HepG2 (cell line): Measurements from ENCODE around the gene EIF4E1B. TPM values are rescaled to one million over a fixed set of nuclear protein-coding genes. Genes with fewer than 3 reads are reported as not detected.

Source experiments
- ATAC-seq: fragments of 200-7000 bp; cut with Tn5 transposase; 3 replicates; pipeline ENCODE4 v1.9.1; 2020; ENCODE audit warnings: mild to moderate bottlenecking, moderate library complexity
- BruUV-seq: library from RNA; stranded (reverse); fragments of 400-500 nt; replicated peaks from 2 replicates; lab custom pipeline; 2021; lab: Mats Ljungman, UMichigan
- CTCF ChIA-PET: fragments of 300-600 bp; formaldehyde crosslinking; extraction: SDS; loops from one replicate; lab custom pipeline; 2021; ENCODE audit warnings: low total read pairs, inconsistent platforms, low intra/inter-chr PET ratio; lab: Yijun Ruan, JAX
- POLR2A ChIA-PET: fragments of 350-600 bp; sonication (Branson Sonifier 250); formaldehyde crosslinking; loops from one replicate; lab custom pipeline; 2020; ENCODE audit warnings: antibody characterized with exemption, inconsistent platforms; lab: Yijun Ruan, JAX
- DNase-seq: peaks from one replicate; pipeline ENCODE4 v3.0.0-alpha.2; 2015; ENCODE audit warnings: low spot score
- FAIRE-seq: peaks from 3 replicates; lab custom pipeline; 2011; peaks lifted over from hg19 to GRCh38; lab: Jason Lieb, UNC
- H2AFZ ChIP-seq: one replicate; pipeline ENCODE4 v1.6.1; 2011; ENCODE audit warnings: low read length, inconsistent platforms
- H3K27ac ChIP-seq: fragments of 300-600 bp; 3 replicates; pipeline ENCODE4 v1.8.0; 2011; ENCODE audit warnings: mixed run types, mild to moderate bottlenecking, mixed read lengths, low read length, inconsistent platforms; ENCODE audit not compliant: insufficient read depth; ENCODE audit errors: extremely low read length
- H3K27me3 ChIP-seq, 2 experiments: fragments of 200-600 bp in 1 of 2; 2 replicates in 1 of 2; 3 replicates in 1 of 2; pipeline versions ENCODE4 v1.6.0 to v1.8.0; 2011; ENCODE audit warnings: low read length in 2 of 2, mild to moderate bottlenecking in 2 of 2, moderate library complexity in 2 of 2, inconsistent platforms in 1 of 2; ENCODE audit not compliant: insufficient read depth in 2 of 2, control insufficient read depth in 1 of 2
- H3K36me3 ChIP-seq, 2 experiments: fragments of 200-600 bp in 1 of 2; replicated peaks in 1 of 2; 2 replicates in 1 of 2; 3 replicates in 1 of 2; pipeline versions ENCODE4 v1.5.1 to v1.8.0; 2011; ENCODE audit warnings: low read length in 2 of 2, inconsistent platforms in 1 of 2; ENCODE audit not compliant: insufficient read depth in 2 of 2, control insufficient read depth in 1 of 2
- H3K4me1 ChIP-seq: 2 replicates; pipeline ENCODE4 v1.5.1; 2012; ENCODE audit warnings: low read length, inconsistent platforms; ENCODE audit not compliant: insufficient read depth
- H3K4me2 ChIP-seq: 2 replicates; pipeline ENCODE4 v1.6.0; 2011; ENCODE audit warnings: low read depth, low read length, inconsistent platforms
- H3K4me3 ChIP-seq, 3 experiments: fragments of 200-600 bp in 1 of 3; sonication (generic), shearing (Covaris generic) in 1 of 3; replicated peaks in 1 of 3; 2 replicates each; pipeline ENCODE4 v1.5.1; 2011 to 2016; ENCODE audit warnings: low read length in 3 of 3, inconsistent platforms in 2 of 3, low read depth in 2 of 3, mild to moderate bottlenecking in 2 of 3, control low read depth in 1 of 3, mixed read lengths in 1 of 3; ENCODE audit not compliant: insufficient read depth in 1 of 3
- H3K79me2 ChIP-seq: one replicate; pipeline ENCODE4 v1.6.1; 2011; ENCODE audit warnings: low read length, inconsistent platforms; ENCODE audit not compliant: insufficient read depth
- H3K9ac ChIP-seq: 2 replicates; pipeline ENCODE4 v1.6.0; 2011; ENCODE audit warnings: mild to moderate bottlenecking, low read depth, low read length, inconsistent platforms; ENCODE audit not compliant: insufficient read depth
- H3K9me3 ChIP-seq: 2 replicates; pipeline ENCODE4 v1.5.1; 2012; ENCODE audit warnings: mild to moderate bottlenecking, low read length
- H4K20me1 ChIP-seq: 2 replicates; pipeline ENCODE4 v1.6.0; 2011; ENCODE audit warnings: inconsistent platforms, mild to moderate bottlenecking, low read length, moderate library complexity; ENCODE audit not compliant: insufficient read depth
- WGBS: methylation state at CpG from one replicate; pipeline ENCODE4 v1.1.6; 2017; ENCODE audit warnings: low lambda C conversion rate; 5-methylcytosine and 5-hydroxymethylcytosine counted together
- in situ Hi-C: cut with HindIII; loops from 2 replicates; pipeline ENCODE4 v1.10.0; 2017; ENCODE audit warnings: low pct_unique_long_range_greater_than_20kb; ENCODE audit not compliant: extremely low pct_ligation_motif_present
- intact Hi-C: fragments of 100-400 bp; cut with micrococcal nuclease; formaldehyde crosslinking; loops from one replicate; pipeline ENCODE4 v1.10.0; 2022; ENCODE audit not compliant: unreplicated experiment
- polyA plus RNA-seq, 8 experiments: library from polyadenylated mRNA; depleted of rRNA in 3 of 8; stranded (reverse) in 7 of 8; unstranded in 1 of 8; fragments of >200 nt; fragmentation: Illumina TruSeq in 4 of 8; extraction: Trizol in 4 of 8; gene quantifications; 2 replicates each; pipeline versions ENCODE4 v1.2.1 to v1.2.3, GENCODE V29; 2011 to 2016; ENCODE audit warnings: low read depth in 4 of 8, missing spikeins in 1 of 8, mixed read lengths in 1 of 8; ENCODE audit not compliant: insufficient read depth in 1 of 8
- total RNA-seq, 5 experiments: library from RNA; depleted of rRNA; stranded (reverse); fragments of >200 nt; fragmentation: Illumina TruSeq; extraction: Trizol; gene quantifications; 2 replicates each; pipeline ENCODE4 v1.2.3, GENCODE V29; 2016; ENCODE audit warnings: low read depth in 1 of 5
- TF ChIP-seq, protein P1 (sequence below): sonication (generic); formaldehyde crosslinking; IDR thresholded peaks from 2 replicates; pipeline ENCODE4 v1.5.0; 2020; ENCODE audit warnings: mild to moderate bottlenecking, missing genetic modification reagents, borderline replicate concordance

The EIF4E1B gene
- total and polyA plus RNA-seq, 2 of the 13 experiments (the other 11 are each of a cell fraction or from before 2014, with no cell fraction given): not detected

DNA sequence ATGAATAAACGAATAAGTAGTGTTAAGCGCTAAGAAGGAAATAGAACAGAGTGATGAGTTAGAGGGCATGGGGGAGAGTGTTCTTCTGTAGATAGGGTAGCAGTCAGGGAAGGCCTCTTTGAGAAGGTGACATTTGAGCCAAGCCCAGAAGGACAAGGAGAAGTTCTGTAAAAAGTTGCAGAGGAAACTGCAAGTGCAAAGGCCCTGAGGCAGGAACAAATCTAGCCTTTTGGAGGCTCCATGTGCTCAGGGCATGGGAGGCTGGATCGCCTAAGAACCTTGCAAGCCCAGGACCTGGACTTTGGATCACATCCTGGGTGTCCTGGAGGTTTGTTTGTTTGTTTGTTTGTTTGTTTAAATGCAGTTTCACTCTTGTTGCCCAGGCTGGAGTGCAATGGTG, 8.0 kb downstream of the EIF4E1B start:
- ATAC-seq (no peak), DNase-seq (no peak), FAIRE-seq (no peak)
- H3K79me2 ChIP-seq: no peaks in the 10 kb centered on the region
- in situ Hi-C loops (no loop called here), intact Hi-C loops (no loop called here)
- no TSS peak for BruUV-seq
- TF ChIP-seq, protein P1, sequence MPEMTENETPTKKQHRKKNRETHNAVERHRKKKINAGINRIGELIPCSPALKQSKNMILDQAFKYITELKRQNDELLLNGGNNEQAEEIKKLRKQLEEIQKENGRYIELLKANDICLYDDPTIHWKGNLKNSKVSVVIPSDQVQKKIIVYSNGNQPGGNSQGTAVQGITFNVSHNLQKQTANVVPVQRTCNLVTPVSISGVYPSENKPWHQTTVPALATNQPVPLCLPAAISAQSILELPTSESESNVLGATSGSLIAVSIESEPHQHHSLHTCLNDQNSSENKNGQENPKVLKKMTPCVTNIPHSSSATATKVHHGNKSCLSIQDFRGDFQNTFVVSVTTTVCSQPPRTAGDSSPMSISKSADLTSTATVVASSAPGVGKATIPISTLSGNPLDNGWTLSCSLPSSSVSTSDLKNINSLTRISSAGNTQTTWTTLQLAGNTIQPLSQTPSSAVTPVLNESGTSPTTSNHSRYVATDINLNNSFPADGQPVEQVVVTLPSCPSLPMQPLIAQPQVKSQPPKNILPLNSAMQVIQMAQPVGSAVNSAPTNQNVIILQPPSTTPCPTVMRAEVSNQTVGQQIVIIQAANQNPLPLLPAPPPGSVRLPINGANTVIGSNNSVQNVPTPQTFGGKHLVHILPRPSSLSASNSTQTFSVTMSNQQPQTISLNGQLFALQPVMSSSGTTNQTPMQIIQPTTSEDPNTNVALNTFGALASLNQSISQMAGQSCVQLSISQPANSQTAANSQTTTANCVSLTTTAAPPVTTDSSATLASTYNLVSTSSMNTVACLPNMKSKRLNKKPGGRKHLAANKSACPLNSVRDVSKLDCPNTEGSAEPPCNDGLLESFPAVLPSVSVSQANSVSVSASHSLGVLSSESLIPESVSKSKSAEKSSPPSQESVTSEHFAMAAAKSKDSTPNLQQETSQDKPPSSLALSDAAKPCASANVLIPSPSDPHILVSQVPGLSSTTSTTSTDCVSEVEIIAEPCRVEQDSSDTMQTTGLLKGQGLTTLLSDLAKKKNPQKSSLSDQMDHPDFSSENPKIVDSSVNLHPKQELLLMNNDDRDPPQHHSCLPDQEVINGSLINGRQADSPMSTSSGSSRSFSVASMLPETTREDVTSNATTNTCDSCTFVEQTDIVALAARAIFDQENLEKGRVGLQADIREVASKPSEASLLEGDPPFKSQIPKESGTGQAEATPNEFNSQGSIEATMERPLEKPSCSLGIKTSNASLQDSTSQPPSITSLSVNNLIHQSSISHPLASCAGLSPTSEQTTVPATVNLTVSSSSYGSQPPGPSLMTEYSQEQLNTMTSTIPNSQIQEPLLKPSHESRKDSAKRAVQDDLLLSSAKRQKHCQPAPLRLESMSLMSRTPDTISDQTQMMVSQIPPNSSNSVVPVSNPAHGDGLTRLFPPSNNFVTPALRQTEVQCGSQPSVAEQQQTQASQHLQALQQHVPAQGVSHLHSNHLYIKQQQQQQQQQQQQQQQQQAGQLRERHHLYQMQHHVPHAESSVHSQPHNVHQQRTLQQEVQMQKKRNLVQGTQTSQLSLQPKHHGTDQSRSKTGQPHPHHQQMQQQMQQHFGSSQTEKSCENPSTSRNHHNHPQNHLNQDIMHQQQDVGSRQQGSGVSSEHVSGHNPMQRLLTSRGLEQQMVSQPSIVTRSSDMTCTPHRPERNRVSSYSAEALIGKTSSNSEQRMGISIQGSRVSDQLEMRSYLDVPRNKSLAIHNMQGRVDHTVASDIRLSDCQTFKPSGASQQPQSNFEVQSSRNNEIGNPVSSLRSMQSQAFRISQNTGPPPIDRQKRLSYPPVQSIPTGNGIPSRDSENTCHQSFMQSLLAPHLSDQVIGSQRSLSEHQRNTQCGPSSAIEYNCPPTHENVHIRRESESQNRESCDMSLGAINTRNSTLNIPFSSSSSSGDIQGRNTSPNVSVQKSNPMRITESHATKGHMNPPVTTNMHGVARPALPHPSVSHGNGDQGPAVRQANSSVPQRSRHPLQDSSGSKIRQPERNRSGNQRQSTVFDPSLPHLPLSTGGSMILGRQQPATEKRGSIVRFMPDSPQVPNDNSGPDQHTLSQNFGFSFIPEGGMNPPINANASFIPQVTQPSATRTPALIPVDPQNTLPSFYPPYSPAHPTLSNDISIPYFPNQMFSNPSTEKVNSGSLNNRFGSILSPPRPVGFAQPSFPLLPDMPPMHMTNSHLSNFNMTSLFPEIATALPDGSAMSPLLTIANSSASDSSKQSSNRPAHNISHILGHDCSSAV: no peak
- ChIA-PET CTCF (no interaction called here), POLR2A (no interaction called here)
- no peak overlapping the region for H2AFZ ChIP-seq
- no peak overlapping the region for H3K4me2 ChIP-seq
- H3K9ac ChIP-seq: no peak overlapping the region
- no peak overlapping the region for H3K4me3 ChIP-seq
- no peak overlapping the region for H3K27ac ChIP-seq
- peaks cover 9 to 65% of the 10 kb centered on the region in 2 experiments for H3K27me3 ChIP-seq
- H3K9me3 ChIP-seq: no peaks in the 10 kb centered on the region
- H3K4me1 ChIP-seq: no peaks in the 10 kb centered on the region
- no peaks in the 10 kb centered on the region for H3K36me3 ChIP-seq
- no peaks in the 10 kb centered on the region for H4K20me1 ChIP-seq
- WGBS: 42% methylated on average over 3 of the region's 3 CpGs
